HTR-8/SVneo (cell line): ENCODE data around the gene C17orf58.
A peak's percentile ranks its signal among the peaks of the same experiment; 100 is the strongest.
"Not testable (repeated sequence)": the region's sequence is repeated elsewhere in the genome, so short reads cannot be mapped to it uniquely, and the experiment has no call there.

Experiments used
- DNase-seq: peaks from one replicate; pipeline ENCODE4 v3.0.0; 2011; ENCODE audit warnings: low spot score, mixed read lengths; ENCODE audit not compliant: insufficient read length
- FAIRE-seq: peaks from 2 replicates; lab custom pipeline; 2011; peaks lifted over from hg19 to GRCh38; lab: Jason Lieb, UNC

C17orf58 gene

DNA sequence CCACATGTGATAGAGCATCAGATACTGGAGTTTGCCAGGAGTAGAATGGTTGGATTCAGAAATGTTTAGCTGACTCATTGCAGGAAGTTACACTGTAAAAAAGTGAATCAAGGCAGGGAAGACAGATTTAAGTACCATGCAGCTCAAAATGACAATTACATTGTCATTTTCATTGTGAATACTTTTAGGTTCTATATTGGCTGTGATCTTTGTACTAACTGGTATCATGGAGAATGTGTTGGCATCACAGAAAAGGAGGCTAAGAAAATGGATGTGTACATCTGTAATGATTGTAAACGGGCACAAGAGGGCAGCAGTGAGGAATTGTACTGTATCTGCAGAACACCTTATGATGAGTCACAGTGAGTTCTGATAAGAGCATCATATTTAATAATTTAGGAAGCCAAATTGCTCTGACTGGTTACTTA, 33.1 kb downstream of the C17orf58 start:
- not testable (repeated sequence) for FAIRE-seq
- DNase-seq: peak; percentile 38

DNA sequence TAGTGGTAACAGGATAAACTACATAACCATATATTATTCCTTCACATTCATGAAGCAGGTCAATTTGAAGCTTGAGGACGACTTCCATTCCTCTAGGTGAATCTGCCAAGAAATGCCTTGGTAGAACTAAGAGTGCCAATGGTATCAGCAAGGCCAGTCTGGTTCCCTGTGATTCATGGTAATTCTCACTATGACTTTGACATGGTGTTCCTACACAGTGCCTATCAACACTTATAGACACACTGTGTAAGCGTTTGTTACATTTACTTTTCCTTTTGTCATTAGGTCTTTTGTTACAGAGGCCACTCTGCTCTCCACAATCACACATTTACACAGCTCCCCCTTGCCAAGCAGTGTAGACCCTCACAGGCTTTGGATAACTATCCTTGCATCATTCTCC, 34.1 kb downstream of the C17orf58 start:
- DNase-seq, FAIRE-seq: not testable (repeated sequence)

DNA sequence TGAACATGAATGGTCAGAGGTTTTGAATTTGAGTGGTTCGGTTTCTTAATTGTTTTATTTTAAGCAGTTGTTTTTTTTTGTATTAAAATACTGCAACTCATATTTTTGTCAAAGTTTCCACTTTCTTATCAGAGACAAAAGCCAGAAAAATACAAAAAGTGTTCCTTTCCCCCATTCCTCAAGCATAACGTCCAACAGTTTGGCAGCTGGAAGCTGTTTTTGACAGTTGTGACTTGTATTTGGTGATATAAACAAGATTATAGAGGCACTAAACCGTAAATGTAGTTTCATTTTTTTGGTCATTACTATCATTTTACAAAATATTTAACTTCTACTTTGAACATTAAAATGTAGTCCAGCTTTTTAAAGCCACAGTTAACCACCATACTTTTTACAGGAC, 36.0 kb downstream of the C17orf58 start:
- DNase-seq, FAIRE-seq: not testable (repeated sequence)

DNA sequence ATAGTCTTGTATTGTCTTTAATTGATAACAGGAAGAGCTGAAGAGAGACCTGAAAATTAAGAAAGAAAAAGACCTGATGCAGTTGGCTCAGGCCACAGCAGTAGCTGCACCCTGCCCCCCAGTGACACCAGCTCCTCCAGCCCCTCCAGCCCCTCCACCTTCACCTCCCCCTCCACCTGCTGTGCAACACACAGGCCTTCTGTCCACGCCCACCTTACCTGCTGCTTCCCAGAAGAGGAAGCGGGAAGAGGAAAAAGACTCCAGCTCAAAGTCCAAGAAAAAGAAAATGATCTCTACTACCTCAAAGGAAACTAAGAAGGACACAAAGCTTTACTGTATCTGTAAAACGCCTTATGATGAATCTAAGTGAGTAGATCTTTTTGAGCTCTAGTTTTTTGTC, 36.8 kb downstream of the C17orf58 start:
- FAIRE-seq: no peak
- DNase-seq: no peak

DNA sequence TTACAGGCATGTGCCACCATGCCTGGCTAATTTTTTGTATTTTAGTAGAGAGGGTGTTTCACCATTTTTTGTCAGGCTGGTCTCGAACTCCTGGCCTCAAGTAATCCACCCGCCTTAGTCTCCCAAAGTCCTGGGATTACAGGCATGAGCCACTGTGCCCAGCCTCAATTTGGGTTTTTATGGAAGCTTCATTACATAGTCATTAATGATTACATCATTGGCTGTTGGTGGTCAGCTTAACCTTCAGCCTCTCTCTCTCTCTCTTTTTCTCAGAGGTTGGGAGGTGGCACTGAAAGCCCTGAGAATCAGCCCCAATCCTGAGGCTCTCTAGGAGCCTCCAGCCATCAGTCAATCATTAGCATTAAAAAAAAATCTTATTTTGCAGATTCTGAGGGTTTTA, 45.3 kb downstream of the C17orf58 start:
- DNase-seq (no peak), FAIRE-seq (no peak)

DNA sequence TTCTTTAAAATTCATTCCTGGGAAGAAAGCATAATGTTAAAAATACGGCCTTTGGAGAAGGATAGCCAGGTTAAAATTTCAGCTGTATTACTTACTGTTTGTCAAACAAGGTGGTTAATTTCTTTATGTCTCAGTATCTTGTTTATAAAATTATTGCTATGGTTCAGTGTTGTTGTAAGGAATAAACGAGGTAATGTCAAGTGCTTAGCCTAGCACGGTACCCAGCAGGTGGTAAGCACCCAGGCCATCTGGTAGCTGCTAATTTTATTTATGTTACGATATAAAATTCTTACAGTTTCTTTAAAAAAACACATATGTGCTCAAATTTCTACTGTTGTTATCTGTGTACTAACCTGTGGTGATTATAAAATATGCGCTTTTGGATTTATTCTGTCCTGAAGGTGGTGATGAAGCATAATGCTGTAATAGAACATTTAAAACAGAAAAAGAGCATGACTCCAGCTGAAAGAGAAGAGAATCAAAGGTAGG, 48.9 kb downstream of the C17orf58 start:
- no peak for FAIRE-seq
- no peak for DNase-seq

DNA sequence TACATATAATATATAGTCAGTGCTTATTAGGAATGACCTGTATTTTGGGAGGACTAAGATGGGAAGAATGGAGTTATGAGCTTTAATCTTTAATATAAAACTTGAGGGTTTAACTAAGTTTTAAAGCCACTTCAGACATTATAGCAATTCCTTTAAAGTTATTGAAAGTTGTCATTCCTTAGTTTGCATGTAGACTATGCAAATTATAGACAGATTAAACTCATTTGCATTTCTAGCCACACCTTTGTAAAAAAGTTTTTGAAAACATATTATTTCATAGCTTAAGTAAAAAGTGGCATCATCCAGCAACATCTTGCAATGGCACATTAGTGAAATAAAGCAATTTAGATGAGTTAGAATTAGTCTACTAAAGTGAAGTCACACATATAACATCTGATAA, 49.8 kb downstream of the C17orf58 start:
- no peak for FAIRE-seq
- DNase-seq: no peak

DNA sequence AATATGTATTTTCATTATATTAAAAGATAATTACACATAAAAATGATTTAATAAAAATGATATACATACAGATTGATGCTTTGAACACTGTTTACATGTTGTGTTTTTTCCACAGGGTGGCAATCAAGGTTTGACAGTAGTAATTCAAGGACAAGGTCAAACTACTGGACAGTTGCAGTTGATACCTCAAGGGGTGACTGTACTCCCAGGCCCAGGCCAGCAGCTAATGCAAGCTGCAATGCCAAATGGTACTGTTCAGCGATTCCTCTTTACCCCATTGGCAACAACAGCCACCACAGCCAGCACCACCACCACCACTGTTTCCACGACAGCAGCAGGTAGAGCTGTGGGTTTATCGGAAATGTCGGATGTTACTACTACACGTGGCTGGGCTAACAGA, 52.2 kb downstream of the C17orf58 start:
- FAIRE-seq (peak; percentile 91), DNase-seq (no peak)

DNA sequence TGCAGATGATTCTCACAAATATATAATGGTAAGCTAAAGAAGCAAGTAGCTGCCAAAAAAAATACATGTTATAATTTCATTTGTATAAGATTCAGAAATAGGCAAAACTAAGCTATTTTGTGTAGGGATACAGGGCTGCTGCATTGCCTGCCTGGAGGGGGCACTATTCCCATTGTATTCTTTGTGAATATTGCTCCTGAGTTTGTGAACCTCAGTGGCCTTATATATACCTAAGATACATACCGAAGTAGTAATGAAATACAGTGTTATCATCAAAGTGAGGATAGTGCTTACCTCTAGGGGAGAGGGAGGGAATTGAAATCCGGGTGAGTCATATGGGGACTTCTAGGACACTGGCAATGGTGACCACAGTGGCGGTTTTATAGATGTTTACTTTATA, 53.5 kb downstream of the C17orf58 start:
- FAIRE-seq (peak; percentile 67), DNase-seq (no peak)
